HEK293T (cell line): ENCODE data around the gene SAT2.

Source experiments
- ARNT ChIP-seq: fragments of 450-650 bp; IDR thresholded peaks from 2 replicates; pipeline ENCODE4 v1.6.1; 2017; ENCODE audit warnings: mild to moderate bottlenecking
- ELF4 ChIP-seq: fragments of 450-650 bp; IDR thresholded peaks from 2 replicates; pipeline ENCODE4 v1.6.1; 2017; ENCODE audit warnings: antibody characterized with exemption
- FOXA1 ChIP-seq: fragments of 450-650 bp; IDR thresholded peaks from 2 replicates; pipeline ENCODE4 v1.6.1; 2016; ENCODE audit warnings: mild to moderate bottlenecking
- FOXK2 ChIP-seq: fragments of 450-650 bp; IDR thresholded peaks from 2 replicates; pipeline ENCODE4 v1.6.1; 2016; ENCODE audit warnings: mild to moderate bottlenecking
- FOXM1 ChIP-seq: fragments of 450-650 bp; IDR thresholded peaks from 2 replicates; pipeline ENCODE4 v1.6.1; 2017; ENCODE audit warnings: mild to moderate bottlenecking, borderline replicate concordance
- HDGF ChIP-seq: fragments of 450-650 bp; IDR thresholded peaks from 2 replicates; pipeline ENCODE4 v1.6.1; 2017; ENCODE audit warnings: antibody characterized with exemption, borderline replicate concordance
- LEF1 ChIP-seq: fragments of 450-650 bp; IDR thresholded peaks from 2 replicates; pipeline ENCODE4 v1.6.1; 2017; ENCODE audit warnings: mild to moderate bottlenecking, borderline replicate concordance
- SP1 ChIP-seq: fragments of 450-650 bp; IDR thresholded peaks from 2 replicates; pipeline ENCODE4 v1.6.1; 2017

- TF ChIP-seq HDGF (no peak), FOXM1 (no peak), SP1 (no peak), ARNT (no peak), FOXA1 (no peak), LEF1 (no peak), FOXK2 (no peak), ELF4 (no peak)
These were observed 24.2 kb upstream of the SAT2 start for GRCh38 chr17:7651665-7652387.
